HG02642 (cell line): ENCODE measurements around the gene CELF2.

Experiments used
- ATAC-seq: cut with Tn5 transposase; IDR thresholded peaks from one replicate; pipeline ENCODE4 v1.9.1; 2021; ENCODE audit warnings: mild to moderate bottlenecking; ENCODE audit not compliant: unreplicated experiment, poor library complexity

The CELF2 gene

GRCh38 chr10:11088709-11089108 is 71.0 kb downstream of the CELF2 start:
- no peak for ATAC-seq

GRCh38 chr10:11089272-11089671 is 71.6 kb downstream of the CELF2 start:
- ATAC-seq, result no peak

GRCh38 chr10:11091517-11092102 is 73.9 kb downstream of the CELF2 start:
- ATAC-seq, result peak; percentile 53

- ATAC-seq, result no peak
Observed at GRCh38 chr10:11093771-11094736, 76.4 kb downstream of the CELF2 start.

DNA sequence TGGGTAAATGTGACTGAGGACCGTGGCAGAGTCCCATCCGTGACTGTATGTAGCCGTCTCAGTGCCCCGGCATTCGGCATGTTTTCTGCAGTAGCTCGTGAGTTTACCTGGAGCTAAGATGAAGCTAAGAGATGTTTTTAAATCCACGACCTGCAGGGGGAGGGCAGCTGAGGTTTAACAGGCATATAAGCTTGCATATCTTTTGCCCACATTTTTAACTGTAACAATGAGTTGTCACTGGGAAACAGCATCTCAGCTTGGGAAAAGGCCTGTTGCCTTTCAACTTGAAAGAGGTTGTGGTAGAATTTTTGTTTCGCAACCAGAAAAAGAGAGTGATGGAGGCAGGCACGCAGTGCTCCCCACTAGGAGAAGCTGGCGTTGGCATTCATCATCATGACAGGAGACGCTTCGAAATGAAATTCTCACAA is 77.7 kb downstream of the CELF2 start:
- no peak for ATAC-seq

GRCh38 chr10:11096422-11096821 is 78.8 kb downstream of the CELF2 start:
- no peak for ATAC-seq

- peak; percentile 88 for ATAC-seq
Observed at GRCh38 chr10:11097686-11098085, 80.0 kb downstream of the CELF2 start.

GRCh38 chr10:11098666-11099065 is 81.0 kb downstream of the CELF2 start:
- no peak for ATAC-seq

DNA sequence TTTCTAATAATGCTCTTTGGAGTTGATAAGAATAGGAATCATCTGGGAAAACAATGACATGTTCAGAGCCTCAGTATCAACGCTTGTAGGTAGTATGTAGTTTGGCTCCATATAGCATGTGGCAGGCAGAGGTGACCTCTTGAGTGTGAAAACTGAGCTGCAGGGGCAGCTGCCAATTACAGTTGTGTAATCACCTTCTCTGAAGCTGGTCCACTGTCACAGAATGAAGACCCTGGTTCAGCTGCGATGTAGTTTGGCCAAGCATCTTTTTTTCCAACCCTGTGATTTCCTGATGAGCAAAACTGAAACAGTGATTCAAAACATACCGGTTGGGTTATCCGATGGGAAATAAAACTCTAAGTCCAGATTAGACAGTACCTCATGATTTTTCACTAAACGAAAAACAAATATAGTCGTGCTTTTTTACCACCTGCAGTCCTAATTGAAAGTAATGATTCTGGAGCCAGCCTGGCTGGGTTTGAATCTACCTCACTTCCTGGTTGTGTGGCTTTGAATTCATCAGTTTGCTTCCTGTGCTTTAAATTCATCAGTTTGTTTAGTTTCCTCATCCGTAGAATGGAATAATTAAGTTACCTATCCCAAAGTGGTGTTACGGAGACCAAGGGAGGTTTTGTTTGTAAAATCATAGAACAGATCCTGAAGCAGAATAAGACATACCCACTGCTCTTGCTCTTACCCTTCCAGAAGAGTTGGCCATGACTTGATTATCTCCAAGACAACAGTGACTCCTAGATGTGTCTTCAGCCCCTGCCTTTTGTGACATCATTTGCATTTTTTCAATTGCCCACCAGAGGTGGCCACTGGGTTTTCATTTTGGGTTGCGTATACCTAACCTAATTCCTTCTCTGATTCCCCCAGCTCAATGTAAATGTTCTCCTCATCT is 87.4 kb downstream of the CELF2 start:
- no peak for ATAC-seq

GRCh38 chr10:11105676-11106004 is 88.0 kb downstream of the CELF2 start:
- no peak for ATAC-seq

GRCh38 chr10:11106621-11107374 is 89.1 kb downstream of the CELF2 start:
- no peak for ATAC-seq

GRCh38 chr10:11107948-11108347 is 90.3 kb downstream of the CELF2 start:
- ATAC-seq, result no peak

DNA sequence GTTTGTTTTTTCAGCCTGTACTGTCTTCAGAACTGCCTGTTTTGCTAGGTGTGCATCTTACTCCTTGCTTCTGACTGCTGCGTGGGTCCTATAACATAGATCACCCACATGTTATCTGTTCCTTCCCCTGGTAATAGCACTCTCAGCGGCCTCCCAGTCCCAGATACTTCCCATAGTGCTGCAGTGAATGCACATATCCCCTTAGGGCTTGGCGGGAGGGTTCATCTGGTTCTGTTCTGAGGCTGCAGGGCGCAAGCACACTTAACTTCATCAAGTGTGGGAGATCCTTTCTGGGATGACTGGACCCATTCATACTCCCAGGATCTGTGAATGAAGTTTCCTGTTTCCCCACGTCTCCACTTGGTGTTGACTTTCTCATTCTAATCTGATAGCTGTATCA is 90.7 kb downstream of the CELF2 start:
- no peak for ATAC-seq

- no peak for ATAC-seq
Observed at GRCh38 chr10:11109590-11109989, 91.9 kb downstream of the CELF2 start.

- ATAC-seq, result no peak
Observed at GRCh38 chr10:11110539-11110938, 92.9 kb downstream of the CELF2 start.

GRCh38 chr10:11111490-11111889 is 93.8 kb downstream of the CELF2 start:
- no peak for ATAC-seq

DNA sequence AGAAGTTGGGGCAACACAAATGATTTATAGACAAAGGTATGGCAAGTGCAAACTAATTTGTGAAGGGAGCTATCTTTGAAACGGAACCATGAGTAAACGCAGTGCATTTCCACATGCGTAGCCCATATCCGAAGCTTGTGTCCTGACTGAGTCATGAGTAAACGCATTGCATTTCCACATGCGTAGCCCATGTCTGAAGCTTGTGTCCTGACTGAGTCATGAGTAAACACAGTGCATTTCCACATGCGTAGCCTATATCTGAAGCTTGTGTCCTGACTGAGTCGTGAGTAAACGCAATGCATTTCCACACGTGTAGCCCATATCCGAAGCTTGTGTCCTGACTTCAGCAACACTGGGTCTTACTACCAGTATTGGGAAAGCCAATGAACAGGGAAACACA is 95.0 kb downstream of the CELF2 start:
- ATAC-seq, result no peak

GRCh38 chr10:11113156-11113555 is 95.5 kb downstream of the CELF2 start:
- ATAC-seq, result peak; percentile 64

DNA sequence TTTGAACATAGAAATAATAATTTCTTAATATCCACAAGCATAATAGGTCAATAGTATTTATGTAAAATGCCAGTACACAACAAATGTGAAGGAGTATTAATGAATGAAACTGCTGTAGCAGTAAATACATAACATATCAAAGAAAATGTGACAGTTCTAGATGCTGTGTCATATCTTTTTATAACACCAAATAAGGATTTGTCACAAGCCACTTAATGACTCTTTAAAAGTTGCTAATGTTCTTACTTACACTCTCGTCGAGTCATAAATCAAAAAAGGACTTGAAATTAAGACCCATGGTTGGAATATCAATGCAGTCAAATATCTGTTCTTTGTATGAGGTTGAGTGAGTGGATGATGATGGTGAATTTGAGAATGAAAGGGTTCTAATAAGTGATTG is 96.6 kb downstream of the CELF2 start:
- no peak for ATAC-seq

GRCh38 chr10:11115337-11115736 is 97.7 kb downstream of the CELF2 start:
- ATAC-seq, result no peak
